Measurements from ENCODE around the gene EP400. TPM values are rescaled to one million over a fixed set of nuclear protein-coding genes. Genes with fewer than 3 reads are reported as not detected.

Gene EP400
- total and polyA plus RNA-seq, 2 experiments from 2014 or later, result 10.3 to 12.3 TPM

DNA sequence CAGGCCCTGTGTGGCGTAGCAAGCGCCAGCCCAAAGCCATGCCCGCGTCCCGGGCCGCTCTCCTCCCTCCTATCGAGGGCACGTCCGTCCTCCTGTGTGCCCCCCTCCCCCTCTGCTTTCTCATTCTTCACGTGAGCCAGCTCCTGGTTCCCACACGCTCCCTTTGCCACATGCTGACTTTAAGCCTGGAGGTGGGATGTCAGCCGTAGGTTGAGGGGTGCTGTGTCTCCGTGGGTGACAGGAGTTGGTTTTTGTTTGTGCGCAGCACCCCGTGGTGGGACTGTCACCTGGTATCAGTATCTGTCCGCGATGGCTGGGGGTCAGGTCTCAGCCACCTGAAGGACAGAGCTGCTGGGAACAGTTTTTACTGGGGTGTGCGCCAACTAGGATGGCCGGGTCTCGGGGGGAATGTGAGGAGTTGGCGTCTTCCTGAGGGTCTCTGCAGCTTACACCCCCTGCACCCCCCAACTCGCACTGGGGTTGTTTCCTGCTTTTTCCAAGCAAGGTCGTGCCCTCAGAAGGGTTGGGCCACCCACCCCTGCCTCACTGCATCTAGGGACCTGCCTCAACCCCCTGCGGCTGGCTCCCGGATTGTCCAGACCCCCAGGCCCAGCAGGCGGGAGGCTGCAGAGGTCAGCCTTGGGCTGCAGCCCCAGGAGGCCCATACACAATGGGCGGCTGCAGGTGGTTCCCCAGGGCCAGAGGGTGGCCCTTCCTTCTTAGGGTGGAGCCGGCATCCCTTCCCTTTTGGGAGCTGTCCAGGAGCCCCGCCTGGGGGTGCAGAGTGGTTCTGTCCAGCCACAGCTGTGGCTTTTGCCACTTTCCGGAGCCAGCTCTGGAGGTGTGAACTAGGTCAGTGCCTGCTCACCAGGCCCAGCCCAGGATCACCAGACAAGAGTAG is 48.1 kb upstream of the EP400 start:
- no peak overlapping the region for H3K4me2 ChIP-seq
- H2AFZ ChIP-seq, result no peak overlapping the region
- H3K27ac ChIP-seq, result no peak overlapping the region
- peaks cover 70% of the 10 kb centered on the region for H4K20me1 ChIP-seq (ENCODE audit: insufficient read depth, poor library complexity, severe bottlenecking)
- no peaks in the 10 kb centered on the region for H3K36me3 ChIP-seq (replicated peaks; ENCODE audit: insufficient read depth, low read depth)
- DNase-seq (ENCODE audit: low spot score), result no peak
- TF ChIP-seq EZH2 (IDR thresholded peaks at IDR 0.05; ENCODE audit: borderline replicate concordance) (no peak), EZH2phosphoT487 (IDR thresholded peaks at IDR 0.05; ENCODE audit: low read depth, severe bottlenecking, unreplicated experiment) (no peak)
- TF ChIP-seq, protein P1, sequence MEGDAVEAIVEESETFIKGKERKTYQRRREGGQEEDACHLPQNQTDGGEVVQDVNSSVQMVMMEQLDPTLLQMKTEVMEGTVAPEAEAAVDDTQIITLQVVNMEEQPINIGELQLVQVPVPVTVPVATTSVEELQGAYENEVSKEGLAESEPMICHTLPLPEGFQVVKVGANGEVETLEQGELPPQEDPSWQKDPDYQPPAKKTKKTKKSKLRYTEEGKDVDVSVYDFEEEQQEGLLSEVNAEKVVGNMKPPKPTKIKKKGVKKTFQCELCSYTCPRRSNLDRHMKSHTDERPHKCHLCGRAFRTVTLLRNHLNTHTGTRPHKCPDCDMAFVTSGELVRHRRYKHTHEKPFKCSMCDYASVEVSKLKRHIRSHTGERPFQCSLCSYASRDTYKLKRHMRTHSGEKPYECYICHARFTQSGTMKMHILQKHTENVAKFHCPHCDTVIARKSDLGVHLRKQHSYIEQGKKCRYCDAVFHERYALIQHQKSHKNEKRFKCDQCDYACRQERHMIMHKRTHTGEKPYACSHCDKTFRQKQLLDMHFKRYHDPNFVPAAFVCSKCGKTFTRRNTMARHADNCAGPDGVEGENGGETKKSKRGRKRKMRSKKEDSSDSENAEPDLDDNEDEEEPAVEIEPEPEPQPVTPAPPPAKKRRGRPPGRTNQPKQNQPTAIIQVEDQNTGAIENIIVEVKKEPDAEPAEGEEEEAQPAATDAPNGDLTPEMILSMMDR (IDR thresholded peaks at IDR 0.05; ENCODE audit: poor library complexity), result no peak
- peaks cover 4% of the 10 kb centered on the region for H3K4me1 ChIP-seq (ENCODE audit: insufficient read depth)
- 95% methylated on average over 27 of the region's 30 CpGs for WGBS (ENCODE audit: low lambda C conversion rate, missing lambda C conversion rate)
- no peaks in the 10 kb centered on the region for H3K9me3 ChIP-seq (ENCODE audit: low read depth)
- no peaks in the 10 kb centered on the region for H3K9me2 ChIP-seq (replicated peaks; ENCODE audit: insufficient read depth)
- peaks cover 83% of the 10 kb centered on the region for H3K79me2 ChIP-seq
- H3K27me3 ChIP-seq, result no peaks in the 10 kb centered on the region
- no peak overlapping the region for H3K4me3 ChIP-seq

GRCh38 chr12:131902332-131903241 is 47.2 kb upstream of the EP400 start:
- Histone ChIP-seq H4K20me1 (ENCODE audit: insufficient read depth, poor library complexity, severe bottlenecking) (peaks cover 68% of the 10 kb centered on the region), H3K79me2 (peaks cover 74% of the 10 kb centered on the region), H3K4me3 (no peak overlapping the region), H3K9me3 (ENCODE audit: low read depth) (no peaks in the 10 kb centered on the region), H3K27me3 (no peaks in the 10 kb centered on the region), H3K4me1 (ENCODE audit: insufficient read depth) (no peaks in the 10 kb centered on the region), H3K36me3 (replicated peaks; ENCODE audit: insufficient read depth, low read depth) (no peaks in the 10 kb centered on the region), H3K4me2 (no peak overlapping the region), H3K27ac (no peak overlapping the region), H3K9me2 (replicated peaks; ENCODE audit: insufficient read depth) (no peaks in the 10 kb centered on the region), H2AFZ (no peak overlapping the region)
- WGBS (ENCODE audit: low lambda C conversion rate, missing lambda C conversion rate), result 95% methylated on average over 23 of the region's 25 CpGs
- no peak for DNase-seq (ENCODE audit: low spot score)
- no peak for TF ChIP-seq EZH2 (IDR thresholded peaks at IDR 0.05; ENCODE audit: borderline replicate concordance)
- TF ChIP-seq, protein P1 (IDR thresholded peaks at IDR 0.05; ENCODE audit: poor library complexity), result no peak
- TF ChIP-seq EZH2phosphoT487 (IDR thresholded peaks at IDR 0.05; ENCODE audit: low read depth, severe bottlenecking, unreplicated experiment), result no peak

- no peaks in the 10 kb centered on the region for H3K4me1 ChIP-seq (ENCODE audit: insufficient read depth)
- TF ChIP-seq EZH2 (IDR thresholded peaks at IDR 0.05; ENCODE audit: borderline replicate concordance), result no peak
- TF ChIP-seq, protein P1 (IDR thresholded peaks at IDR 0.05; ENCODE audit: poor library complexity), result no peak
- TF ChIP-seq EZH2phosphoT487 (IDR thresholded peaks at IDR 0.05; ENCODE audit: low read depth, severe bottlenecking, unreplicated experiment), result no peak
- H3K27ac ChIP-seq, result no peak overlapping the region
- no peaks in the 10 kb centered on the region for H3K36me3 ChIP-seq (replicated peaks; ENCODE audit: insufficient read depth, low read depth)
- H3K79me2 ChIP-seq, result peaks cover 64% of the 10 kb centered on the region
- H2AFZ ChIP-seq, result no peak overlapping the region
- H3K27me3 ChIP-seq, result no peaks in the 10 kb centered on the region
- no peaks in the 10 kb centered on the region for H3K9me3 ChIP-seq (ENCODE audit: low read depth)
- 96% methylated on average over 13 of the region's 13 CpGs for WGBS (ENCODE audit: low lambda C conversion rate, missing lambda C conversion rate)
- no peaks in the 10 kb centered on the region for H3K9me2 ChIP-seq (replicated peaks; ENCODE audit: insufficient read depth)
- peaks cover 60% of the 10 kb centered on the region for H4K20me1 ChIP-seq (ENCODE audit: insufficient read depth, poor library complexity, severe bottlenecking)
- H3K4me3 ChIP-seq, result no peak overlapping the region
- DNase-seq (ENCODE audit: low spot score), result no peak
- no peak overlapping the region for H3K4me2 ChIP-seq
These were observed 46.2 kb upstream of the EP400 start for GRCh38 chr12:131903270-131904255.
